Suprapubic skin (tissue), 4 donors: Measurements from ENCODE around the gene ACTR1A. TPM values are rescaled to one million over a fixed set of nuclear protein-coding genes. Genes with fewer than 3 reads are reported as not detected.
A peak's percentile ranks its signal among the peaks of the same experiment; 100 is the strongest.

Experiments
- DNase-seq, 2 donors: peaks; one replicate each; pipeline ENCODE4 v3.0.0-alpha.2; 2019; ENCODE audit warnings: low spot score in 2 of 2
- H3K27ac ChIP-seq: fragments of 200-600 bp; sonication (generic); one replicate; pipeline ENCODE4 v1.5.1; 2019
- H3K27me3 ChIP-seq: fragments of 200-600 bp; sonication (generic); one replicate; pipeline ENCODE4 v1.5.1; 2019
- H3K36me3 ChIP-seq: fragments of 200-600 bp; sonication (generic); one replicate; pipeline ENCODE4 v1.5.1; 2019
- H3K4me1 ChIP-seq: fragments of 200-600 bp; sonication (generic); one replicate; pipeline ENCODE4 v1.5.1; 2019
- H3K4me3 ChIP-seq: fragments of 200-600 bp; sonication (generic); one replicate; pipeline ENCODE4 v1.5.1; 2019; ENCODE audit warnings: mild to moderate bottlenecking
- H3K9me3 ChIP-seq: fragments of 200-600 bp; sonication (generic); one replicate; pipeline ENCODE4 v1.5.1; 2019
- CTCF ChIP-seq, 2 donors: fragments of 200-600 bp in 1 of 2; fragments of 450-650 bp in 1 of 2; sonication (generic) in 1 of 2; IDR thresholded peaks; one replicate each; pipeline ENCODE4 v1.5.1; 2016 to 2019; ENCODE audit warnings: antibody characterized with exemption in 2 of 2, mild to moderate bottlenecking in 1 of 2, moderate library complexity in 1 of 2
- EP300 ChIP-seq: sonication (generic); formaldehyde crosslinking; IDR thresholded peaks from one replicate; pipeline ENCODE4 v1.6.1; 2017; ENCODE audit warnings: antibody characterized with exemption
- POLR2A ChIP-seq, 2 donors: fragments of 450-650 bp; IDR thresholded peaks; one replicate each; pipeline ENCODE4 v1.6.1; 2017; ENCODE audit warnings: antibody characterized with exemption in 2 of 2, mild to moderate bottlenecking in 2 of 2, moderate library complexity in 2 of 2
- POLR2AphosphoS5 ChIP-seq, 3 donors: sonication (generic); formaldehyde crosslinking; IDR thresholded peaks; one replicate each; pipeline ENCODE4 v1.6.1; 2017; ENCODE audit warnings: antibody characterized with exemption in 3 of 3
- WGBS: methylation state at CpG from one replicate; pipeline ENCODE4 v1.1.5; 2018; 5-methylcytosine and 5-hydroxymethylcytosine counted together
- total RNA-seq, 4 donors: library from RNA; depleted of rRNA; stranded (reverse); fragments of >200 nt; gene quantifications; one replicate each; pipeline ENCODE4 v1.1.0, GENCODE V29; 2016

ACTR1A gene
- total RNA-seq, 4 donors from 2014 or later: 71.5 to 108 (median 105) TPM

DNA sequence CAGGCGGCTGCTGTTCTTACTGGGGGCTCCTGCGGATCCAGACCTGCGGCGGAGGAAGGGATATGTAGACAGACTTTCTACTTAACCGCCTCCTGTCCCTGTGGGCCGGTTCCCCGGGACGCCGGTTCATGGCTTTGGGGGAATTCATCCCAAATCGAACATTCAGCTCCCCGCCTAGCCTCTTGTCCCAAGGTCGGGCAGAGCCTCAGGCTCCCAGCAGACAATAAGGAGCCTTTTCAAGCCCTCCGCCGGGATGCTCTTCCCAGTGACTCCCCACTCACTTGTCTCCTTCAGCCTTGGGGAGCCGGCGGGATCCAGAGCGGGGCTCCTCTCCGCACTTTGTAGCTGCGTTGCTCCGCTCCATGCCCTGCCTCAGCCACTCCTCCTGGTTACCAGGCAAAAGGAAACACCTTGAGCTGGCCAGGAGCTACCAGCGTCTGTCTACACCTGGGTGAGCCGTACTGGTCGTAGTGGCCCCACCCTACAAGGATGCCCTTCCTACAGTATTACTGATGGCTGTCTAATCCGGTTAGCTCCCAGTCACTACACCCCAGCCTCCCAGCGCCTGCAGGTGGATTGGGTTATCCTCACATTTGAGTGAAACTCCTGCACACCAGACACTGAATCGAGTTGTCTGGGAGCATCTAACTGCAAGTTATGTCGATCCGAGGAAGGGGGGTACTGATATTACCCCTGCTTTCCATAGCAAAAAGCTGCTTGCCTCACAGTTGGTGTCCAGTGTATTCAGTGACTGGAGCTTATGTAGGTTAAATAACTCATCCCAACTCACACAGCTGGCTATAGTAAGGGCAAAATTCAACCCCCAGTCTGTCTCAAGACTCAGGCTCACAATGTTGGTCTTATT is 51.2 kb downstream of the ACTR1A start, which contains the start of gene C10orf95:
TSS of gene C10orf95 (minus strand) at position 439 of the 865 bp plus-strand sequence. CDS start 450 bp downstream, outside the sequence.
- 14% methylated on average over 27 of the region's 28 CpGs for WGBS
- no peak for TF ChIP-seq CTCF (IDR thresholded peaks at IDR 0.05)
- TF ChIP-seq POLR2A (IDR thresholded peaks at IDR 0.05): no peak
- no peak for TF ChIP-seq EP300
- TF ChIP-seq POLR2AphosphoS5 (IDR thresholded peaks at IDR 0.05): no peak
- no peaks in the 10 kb centered on the region for H3K27me3 ChIP-seq
- peaks cover 21% of the 10 kb centered on the region for H3K4me1 ChIP-seq
- no peak for DNase-seq
- no peaks in the 10 kb centered on the region for H3K9me3 ChIP-seq
- H3K4me3 ChIP-seq: peak within 1 kb of the TSS; percentile 93
- no peaks in the 10 kb centered on the region for H3K36me3 ChIP-seq
- H3K27ac ChIP-seq: peak within 1 kb of the TSS; percentile 91

- H3K4me3 ChIP-seq: peak overlapping the region; percentile 93
- TF ChIP-seq POLR2A (IDR thresholded peaks at IDR 0.05): peak; percentile 8 to 41
- peak in 1 of 3 donors; percentile 30 for TF ChIP-seq POLR2AphosphoS5 (IDR thresholded peaks at IDR 0.05)
- TF ChIP-seq EP300: no peak
- TF ChIP-seq CTCF (IDR thresholded peaks at IDR 0.05): no peak
- no peaks in the 10 kb centered on the region for H3K27me3 ChIP-seq
- peak overlapping the region; percentile 91 for H3K27ac ChIP-seq
- peak in 1 of 2 donors; percentile 84 for DNase-seq
- WGBS: 2% methylated on average over 12 of the region's 104 CpGs
- no peaks in the 10 kb centered on the region for H3K36me3 ChIP-seq
- H3K9me3 ChIP-seq: no peaks in the 10 kb centered on the region
- peaks cover 21% of the 10 kb centered on the region for H3K4me1 ChIP-seq
Observed at GRCh38 chr10:102450374-102451104, 52.0 kb downstream of the ACTR1A start.

DNA sequence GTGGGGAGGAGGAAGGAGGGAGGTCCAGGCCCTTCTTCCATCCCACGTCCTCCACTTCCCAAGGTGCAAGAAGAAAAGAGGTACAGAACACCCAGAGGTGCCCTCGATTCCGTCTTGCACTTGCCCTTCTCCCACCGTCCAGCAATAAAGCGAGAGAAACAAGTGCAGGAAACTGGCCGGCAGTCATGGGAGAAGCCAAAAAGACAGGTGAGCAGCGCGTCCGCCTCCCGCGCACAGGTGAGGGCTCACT is 52.5 kb downstream of the ACTR1A start:
- DNase-seq: no peak
- WGBS: 0% methylated on average over 11 of the region's 11 CpGs
- Histone ChIP-seq H3K27me3 (no peaks in the 10 kb centered on the region), H3K9me3 (no peaks in the 10 kb centered on the region), H3K4me3 (peak overlapping the region; percentile 93), H3K4me1 (peaks cover 21% of the 10 kb centered on the region), H3K36me3 (no peaks in the 10 kb centered on the region), H3K27ac (peak overlapping the region; percentile 91)
- TF ChIP-seq EP300 (no peak), POLR2AphosphoS5 (IDR thresholded peaks at IDR 0.05) (peak in 1 of 3 donors; percentile 22), CTCF (IDR thresholded peaks at IDR 0.05) (no peak), POLR2A (IDR thresholded peaks at IDR 0.05) (no peak)

GRCh38 chr10:102449321-102450123 is 53.0 kb downstream of the ACTR1A start:
- no peak for TF ChIP-seq POLR2A (IDR thresholded peaks at IDR 0.05)
- no peak for TF ChIP-seq EP300
- no peak for TF ChIP-seq POLR2AphosphoS5 (IDR thresholded peaks at IDR 0.05)
- TF ChIP-seq CTCF (IDR thresholded peaks at IDR 0.05): no peak
- 9% methylated on average over 30 of the region's 30 CpGs for WGBS

More at GRCh38 chr10:102449321-102450123, 53.0 kb downstream of the ACTR1A start:
- Histone ChIP-seq H3K4me1 (peaks cover 21% of the 10 kb centered on the region), H3K27me3 (no peaks in the 10 kb centered on the region), H3K36me3 (no peaks in the 10 kb centered on the region), H3K9me3 (no peaks in the 10 kb centered on the region), H3K4me3 (peak overlapping the region; percentile 93), H3K27ac (peak overlapping the region; percentile 91)
- peak in 1 of 2 donors; percentile 78 for DNase-seq
